ENCODE results near the gene KLHL13. TPM values are rescaled to one million over a fixed set of nuclear protein-coding genes. Genes with fewer than 3 reads are reported as not detected.

Gene KLHL13
- polyA plus RNA-seq, 4 donors, result 4.2 to 74.2 (median 4.7) TPM

DNA sequence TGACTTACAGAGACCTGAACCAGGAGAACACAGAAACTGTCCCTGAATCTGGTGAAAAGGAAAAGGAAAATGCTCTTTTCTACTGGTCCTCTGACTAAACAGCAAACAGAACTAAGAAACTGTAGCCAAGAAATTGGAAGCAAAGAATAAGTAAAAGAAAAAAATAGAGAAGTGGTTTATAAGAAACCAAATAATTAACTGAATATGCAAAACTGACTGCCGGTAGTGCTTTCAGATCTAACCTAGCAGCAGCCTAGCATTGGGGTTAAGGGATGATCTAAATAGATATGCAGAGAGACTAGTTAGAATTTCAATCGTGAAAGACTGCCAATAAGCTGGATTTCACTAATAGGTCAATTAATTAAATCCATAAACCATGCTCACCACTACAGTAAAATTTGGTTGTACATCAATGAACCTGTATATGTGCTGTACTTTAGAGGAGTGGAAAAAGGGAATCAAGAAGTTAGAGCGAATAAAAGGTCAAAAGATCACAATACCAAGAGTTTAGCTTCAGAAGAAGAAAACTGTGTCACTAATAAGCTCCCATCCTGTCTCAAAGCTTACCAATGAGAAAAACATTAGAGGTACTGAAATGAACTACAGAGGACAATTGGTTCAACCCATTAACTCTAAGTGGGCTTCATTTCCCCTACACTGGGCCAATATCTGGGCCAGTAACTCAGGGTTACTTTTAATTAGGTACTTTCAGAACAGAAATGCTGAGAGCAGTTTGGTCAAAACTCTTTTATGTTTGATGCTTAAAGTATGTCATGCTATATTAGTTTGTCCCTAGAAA is 53.6 kb downstream of the KLHL13 start:
- H3K9me3 ChIP-seq (ENCODE audit: control insufficient read depth in 2 of 2, insufficient read depth in 1 of 2, low read depth in 1 of 2, low read length in 1 of 2), result no peaks in the 10 kb centered on the region
- H3K4me3 ChIP-seq (ENCODE audit: low read depth in 1 of 3, low read length in 3 of 3), result no peak overlapping the region
- no peaks in the 10 kb centered on the region for H3K36me3 ChIP-seq (ENCODE audit: control insufficient read depth in 3 of 3, insufficient read depth in 2 of 3, low read depth in 1 of 3, low read length in 3 of 3)
- DNase-seq (no peak), FAIRE-seq (no peak)
- H3K4me1 ChIP-seq (ENCODE audit: control insufficient read depth in 3 of 3, insufficient read depth in 2 of 3, low read depth in 1 of 3, low read length in 2 of 3), result no peaks in the 10 kb centered on the region
- 64 to 92% (median 67%) methylated on average over 3 of the region's 3 CpGs for WGBS, 3 donors
- no peaks in the 10 kb centered on the region for H3K27me3 ChIP-seq (ENCODE audit: control insufficient read depth in 3 of 3, insufficient read depth in 3 of 3, low read length in 3 of 3)
- H3K27ac ChIP-seq (ENCODE audit: low read depth in 1 of 3, low read length in 2 of 3), result no peak overlapping the region

DNA sequence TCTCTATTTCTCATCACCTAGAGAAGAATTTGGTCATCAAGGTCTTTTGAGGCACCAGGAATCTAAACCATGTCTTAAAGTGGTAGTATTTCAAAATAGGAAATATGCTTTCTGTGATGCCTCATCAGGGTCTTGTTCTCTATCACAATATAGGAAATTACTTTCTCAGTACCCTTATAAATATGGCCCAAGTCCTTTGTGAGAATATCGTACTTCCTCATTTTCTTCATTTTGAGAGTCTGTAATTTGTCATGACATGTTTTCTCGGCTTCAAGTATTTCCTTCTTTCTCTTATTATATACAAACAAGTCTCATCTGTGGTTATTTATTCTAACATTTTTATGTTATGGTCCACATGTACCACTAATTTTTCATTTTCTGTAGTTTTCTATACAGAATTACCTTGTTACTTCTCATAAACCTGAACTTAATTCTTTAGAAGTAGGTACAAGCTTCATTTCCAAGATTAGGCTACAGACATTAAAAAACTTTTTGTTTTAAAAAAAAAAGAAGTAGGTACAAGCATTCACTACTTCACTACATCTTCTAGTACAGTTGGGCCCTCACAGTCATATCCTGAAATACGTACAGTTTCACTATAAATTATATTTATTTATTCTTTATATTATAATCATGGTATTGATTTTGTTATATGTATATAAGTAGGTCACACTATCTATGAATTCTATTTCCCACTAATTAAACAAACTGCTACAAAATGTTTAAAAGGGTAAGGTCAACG is 54.4 kb downstream of the KLHL13 start:
- H3K4me1 ChIP-seq (ENCODE audit: control insufficient read depth in 3 of 3, insufficient read depth in 2 of 3, low read depth in 1 of 3, low read length in 2 of 3), result no peaks in the 10 kb centered on the region
- DNase-seq, result no peak
- H3K4me3 ChIP-seq (ENCODE audit: low read depth in 1 of 3, low read length in 3 of 3), result no peak overlapping the region
- no peak for FAIRE-seq
- H3K27ac ChIP-seq (ENCODE audit: low read depth in 1 of 3, low read length in 2 of 3), result no peak overlapping the region
- H3K9me3 ChIP-seq (ENCODE audit: control insufficient read depth in 2 of 2, insufficient read depth in 1 of 2, low read depth in 1 of 2, low read length in 1 of 2), result no peaks in the 10 kb centered on the region
- no peaks in the 10 kb centered on the region for H3K27me3 ChIP-seq (ENCODE audit: control insufficient read depth in 3 of 3, insufficient read depth in 3 of 3, low read length in 3 of 3)
- H3K36me3 ChIP-seq (ENCODE audit: control insufficient read depth in 3 of 3, insufficient read depth in 2 of 3, low read depth in 1 of 3, low read length in 3 of 3), result no peaks in the 10 kb centered on the region
- WGBS, 3 donors, result 57 to 75% (median 61%) methylated on average over 4 of the region's 4 CpGs

DNA sequence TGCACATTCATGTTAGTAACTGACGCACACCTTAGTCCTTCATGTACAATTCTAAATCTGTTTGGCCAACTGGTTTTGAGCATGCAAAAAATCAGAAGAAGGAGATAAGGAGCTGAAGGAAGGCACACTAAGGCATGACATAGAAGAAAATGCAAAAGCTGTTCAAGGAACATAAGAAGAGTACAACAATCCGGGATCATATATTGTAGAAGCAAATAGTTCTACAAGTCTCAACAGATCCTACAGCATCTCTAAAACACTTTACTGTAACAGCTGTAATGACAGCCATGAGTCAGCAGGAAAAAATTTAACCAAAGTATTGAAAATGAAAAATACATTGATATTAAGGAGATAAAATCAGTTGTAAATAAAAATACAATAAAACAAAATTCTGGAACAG is 57.7 kb downstream of the KLHL13 start:
- no peaks in the 10 kb centered on the region for H3K27me3 ChIP-seq (ENCODE audit: control insufficient read depth in 3 of 3, insufficient read depth in 3 of 3, low read length in 3 of 3)
- DNase-seq (no peak), FAIRE-seq (no peak)
- no peak overlapping the region for H3K4me3 ChIP-seq (ENCODE audit: low read depth in 1 of 3, low read length in 3 of 3)
- 83 to 92% (median 88%) methylated on average over 2 of the region's 2 CpGs for WGBS, 3 donors
- no peaks in the 10 kb centered on the region for H3K9me3 ChIP-seq (ENCODE audit: control insufficient read depth in 2 of 2, insufficient read depth in 1 of 2, low read depth in 1 of 2, low read length in 1 of 2)
- no peaks in the 10 kb centered on the region for H3K4me1 ChIP-seq (ENCODE audit: control insufficient read depth in 3 of 3, insufficient read depth in 2 of 3, low read depth in 1 of 3, low read length in 2 of 3)
- H3K27ac ChIP-seq (ENCODE audit: low read depth in 1 of 3, low read length in 2 of 3), result no peak overlapping the region
- no peaks in the 10 kb centered on the region for H3K36me3 ChIP-seq (ENCODE audit: control insufficient read depth in 3 of 3, insufficient read depth in 2 of 3, low read depth in 1 of 3, low read length in 3 of 3)

DNA sequence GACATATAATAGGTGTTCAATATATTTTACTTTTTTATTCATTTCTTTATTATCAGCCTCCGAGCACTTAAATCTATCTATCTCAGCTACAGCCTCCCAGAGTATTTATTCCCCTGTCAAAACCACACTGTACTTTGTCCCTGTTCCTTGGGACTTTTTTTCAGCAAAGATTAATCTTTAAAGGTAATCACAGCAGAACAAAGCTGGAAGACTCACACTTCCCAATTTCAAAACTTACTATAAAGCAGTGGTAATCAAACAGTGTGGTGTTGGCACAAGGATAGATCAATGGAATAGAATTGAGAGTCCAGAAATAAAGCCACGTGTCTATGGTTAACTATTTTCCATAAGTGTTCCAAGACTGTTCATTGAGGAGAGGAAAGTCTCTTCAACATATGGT is 59.7 kb downstream of the KLHL13 start:
- Histone ChIP-seq H3K27ac (ENCODE audit: low read depth in 1 of 3, low read length in 2 of 3) (no peak overlapping the region), H3K4me3 (ENCODE audit: low read depth in 1 of 3, low read length in 3 of 3) (no peak overlapping the region), H3K4me1 (ENCODE audit: control insufficient read depth in 3 of 3, insufficient read depth in 2 of 3, low read depth in 1 of 3, low read length in 2 of 3) (no peaks in the 10 kb centered on the region), H3K36me3 (ENCODE audit: control insufficient read depth in 3 of 3, insufficient read depth in 2 of 3, low read depth in 1 of 3, low read length in 3 of 3) (no peaks in the 10 kb centered on the region), H3K27me3 (ENCODE audit: control insufficient read depth in 3 of 3, insufficient read depth in 3 of 3, low read length in 3 of 3) (no peaks in the 10 kb centered on the region), H3K9me3 (ENCODE audit: control insufficient read depth in 2 of 2, insufficient read depth in 1 of 2, low read depth in 1 of 2, low read length in 1 of 2) (no peaks in the 10 kb centered on the region)
- DNase-seq (peak in 1 of 2 donors; percentile 9), FAIRE-seq (no peak)
- WGBS, 3 donors, result 26 to 64% (median 32%) methylated on average over 2 of the region's 2 CpGs

DNA sequence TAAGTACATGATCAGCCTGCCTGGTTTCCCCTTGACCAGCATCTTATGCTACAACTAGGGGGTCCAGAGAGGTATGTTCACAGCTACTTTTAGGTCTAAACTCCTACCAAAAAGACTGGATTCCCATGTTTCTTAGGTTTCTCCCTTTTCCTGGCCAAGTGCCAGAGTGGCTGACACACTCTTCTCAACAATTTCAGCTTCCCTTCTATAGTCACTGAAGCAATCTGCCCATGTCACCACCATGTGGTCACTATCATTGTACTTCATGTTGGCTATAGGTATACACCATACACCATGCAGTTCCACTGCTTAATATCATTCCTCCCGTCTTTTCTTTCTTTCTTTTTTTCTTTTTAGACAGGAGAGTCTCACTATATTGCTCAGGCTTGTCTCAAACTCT is 66.9 kb downstream of the KLHL13 start:
- Histone ChIP-seq H3K27me3 (ENCODE audit: control insufficient read depth in 3 of 3, insufficient read depth in 3 of 3, low read length in 3 of 3) (no peaks in the 10 kb centered on the region), H3K9me3 (ENCODE audit: control insufficient read depth in 2 of 2, insufficient read depth in 1 of 2, low read depth in 1 of 2, low read length in 1 of 2) (no peaks in the 10 kb centered on the region), H3K4me3 (ENCODE audit: low read depth in 1 of 3, low read length in 3 of 3) (no peak overlapping the region), H3K4me1 (ENCODE audit: control insufficient read depth in 3 of 3, insufficient read depth in 2 of 3, low read depth in 1 of 3, low read length in 2 of 3) (no peaks in the 10 kb centered on the region), H3K27ac (ENCODE audit: low read depth in 1 of 3, low read length in 2 of 3) (no peak overlapping the region), H3K36me3 (ENCODE audit: control insufficient read depth in 3 of 3, insufficient read depth in 2 of 3, low read depth in 1 of 3, low read length in 3 of 3) (no peaks in the 10 kb centered on the region)
- FAIRE-seq (no peak), DNase-seq (no peak)
- WGBS, 3 donors, result 44 to 86% (median 75%) methylated on average over 1 of the region's 1 CpG

DNA sequence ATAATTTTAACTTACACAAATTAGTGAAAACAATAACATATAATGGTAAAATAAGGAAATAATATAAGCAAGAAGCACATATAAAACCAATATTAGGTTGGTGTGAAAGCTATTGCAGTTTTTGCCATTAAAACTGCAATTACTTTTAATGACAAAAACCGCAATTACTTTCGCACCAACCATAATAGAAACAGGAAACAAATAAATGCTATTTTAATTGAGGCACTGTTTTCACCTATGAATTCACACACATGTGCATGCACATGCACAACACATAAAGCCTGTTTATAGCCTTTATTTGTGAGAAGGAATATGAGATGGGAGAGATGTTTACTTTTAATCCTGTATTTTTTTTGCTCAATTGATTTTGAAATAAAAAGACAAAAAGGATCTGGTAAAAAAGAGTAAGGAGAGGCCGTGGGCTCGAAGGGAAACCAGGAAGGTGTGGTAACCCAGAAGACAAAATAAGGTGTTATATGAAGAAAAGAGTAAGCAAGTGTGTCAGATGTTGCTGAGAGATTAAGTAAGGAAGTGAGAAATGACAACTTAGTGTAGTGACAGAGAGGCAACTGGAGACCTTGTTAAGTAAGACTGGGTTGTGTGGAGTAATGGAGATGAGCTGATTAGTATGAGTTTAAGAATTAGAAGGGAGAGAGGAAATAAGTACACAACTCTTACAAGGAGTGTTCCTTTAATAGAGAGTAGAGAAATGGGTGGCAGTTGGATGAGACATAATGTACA is 69.0 kb downstream of the KLHL13 start:
- Histone ChIP-seq H3K36me3 (ENCODE audit: control insufficient read depth in 3 of 3, insufficient read depth in 2 of 3, low read depth in 1 of 3, low read length in 3 of 3) (no peaks in the 10 kb centered on the region), H3K27me3 (ENCODE audit: control insufficient read depth in 3 of 3, insufficient read depth in 3 of 3, low read length in 3 of 3) (no peaks in the 10 kb centered on the region), H3K9me3 (ENCODE audit: control insufficient read depth in 2 of 2, insufficient read depth in 1 of 2, low read depth in 1 of 2, low read length in 1 of 2) (no peaks in the 10 kb centered on the region), H3K4me1 (ENCODE audit: control insufficient read depth in 3 of 3, insufficient read depth in 2 of 3, low read depth in 1 of 3, low read length in 2 of 3) (no peaks in the 10 kb centered on the region), H3K27ac (ENCODE audit: low read depth in 1 of 3, low read length in 2 of 3) (no peak overlapping the region), H3K4me3 (ENCODE audit: low read depth in 1 of 3, low read length in 3 of 3) (no peak overlapping the region)
- WGBS, 3 donors, result 58 to 85% (median 73%) methylated on average over 4 of the region's 4 CpGs
- FAIRE-seq (no peak), DNase-seq (no peak)

DNA sequence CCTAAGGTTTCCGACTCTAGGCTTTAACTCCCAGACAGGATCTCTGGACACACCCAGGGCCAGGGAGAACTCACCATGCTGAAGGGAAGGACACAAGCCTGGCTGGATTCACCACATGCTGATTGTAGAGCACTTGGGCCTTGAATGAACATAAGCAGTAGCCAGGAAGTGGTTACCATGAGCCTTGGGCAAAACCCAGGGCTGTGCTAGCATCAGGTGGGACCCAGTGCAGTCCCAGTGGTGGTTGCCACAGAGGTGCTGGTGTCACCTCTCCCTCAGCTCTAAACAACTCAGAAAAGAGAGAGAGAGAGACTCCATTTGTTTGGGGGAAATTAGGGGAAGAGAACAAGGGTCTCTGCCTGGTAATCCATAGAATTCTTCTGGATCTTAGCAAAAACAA is 77.0 kb downstream of the KLHL13 start:
- Histone ChIP-seq H3K27me3 (ENCODE audit: control insufficient read depth in 3 of 3, insufficient read depth in 3 of 3, low read length in 3 of 3) (no peaks in the 10 kb centered on the region), H3K4me1 (ENCODE audit: control insufficient read depth in 3 of 3, insufficient read depth in 2 of 3, low read depth in 1 of 3, low read length in 2 of 3) (no peaks in the 10 kb centered on the region), H3K27ac (ENCODE audit: low read depth in 1 of 3, low read length in 2 of 3) (no peak overlapping the region), H3K9me3 (ENCODE audit: control insufficient read depth in 2 of 2, insufficient read depth in 1 of 2, low read depth in 1 of 2, low read length in 1 of 2) (peaks cover 0 to 4% of the 10 kb centered on the region in 2 donors), H3K4me3 (ENCODE audit: low read depth in 1 of 3, low read length in 3 of 3) (no peak overlapping the region), H3K36me3 (ENCODE audit: control insufficient read depth in 3 of 3, insufficient read depth in 2 of 3, low read depth in 1 of 3, low read length in 3 of 3) (peaks cover 0 to 7% (median 0%) of the 10 kb centered on the region in 3 donors)
- whole genome bisulfite sequencing, 3 donors, result 63 to 91% (median 81%) methylated on average over 1 of the region's 1 CpG
- DNase-seq, result no peak
- no peak for FAIRE-seq

DNA sequence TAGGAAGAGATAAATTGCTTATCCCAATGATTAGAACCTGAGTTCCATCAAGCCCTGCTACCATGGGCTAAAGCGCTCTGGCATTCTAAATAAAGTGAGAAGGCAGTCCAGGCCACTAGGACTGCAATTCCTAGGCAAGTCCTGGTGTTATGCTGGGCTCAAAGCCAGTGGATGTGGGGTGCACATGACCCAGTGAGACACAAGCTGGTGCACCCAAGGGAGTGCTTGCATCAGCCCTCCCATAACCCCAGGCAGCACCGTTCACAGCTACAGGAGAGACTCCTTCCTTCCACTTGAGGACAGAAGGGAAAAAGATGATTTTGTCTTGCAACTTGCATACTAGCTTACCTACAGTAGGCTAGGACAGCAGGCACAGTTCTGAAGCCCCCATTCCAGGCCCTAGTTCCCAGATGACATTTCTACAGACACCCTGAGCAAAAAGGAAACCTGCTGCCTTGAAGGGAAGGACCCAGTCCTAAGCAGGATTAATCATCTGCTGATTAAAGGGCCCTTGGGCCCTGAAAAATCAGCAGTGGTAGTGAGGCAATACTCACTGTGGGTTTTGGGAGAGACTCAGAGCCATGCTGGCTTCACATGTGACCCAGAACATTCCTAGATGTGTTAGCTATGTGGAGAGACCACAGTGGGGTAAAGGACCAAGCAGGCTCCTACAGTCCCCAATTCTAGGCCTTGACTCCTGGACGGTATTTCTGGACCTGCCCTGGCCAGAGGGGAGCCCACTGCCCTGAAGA is 77.8 kb downstream of the KLHL13 start:
- no peak overlapping the region for H3K27ac ChIP-seq (ENCODE audit: low read depth in 1 of 3, low read length in 2 of 3)
- peaks cover 0 to 4% of the 10 kb centered on the region in 2 donors for H3K9me3 ChIP-seq (ENCODE audit: control insufficient read depth in 2 of 2, insufficient read depth in 1 of 2, low read depth in 1 of 2, low read length in 1 of 2)
- no peaks in the 10 kb centered on the region for H3K4me1 ChIP-seq (ENCODE audit: control insufficient read depth in 3 of 3, insufficient read depth in 2 of 3, low read depth in 1 of 3, low read length in 2 of 3)
- H3K27me3 ChIP-seq (ENCODE audit: control insufficient read depth in 3 of 3, insufficient read depth in 3 of 3, low read length in 3 of 3), result no peaks in the 10 kb centered on the region
- H3K4me3 ChIP-seq (ENCODE audit: low read depth in 1 of 3, low read length in 3 of 3), result no peak overlapping the region
- H3K36me3 ChIP-seq (ENCODE audit: control insufficient read depth in 3 of 3, insufficient read depth in 2 of 3, low read depth in 1 of 3, low read length in 3 of 3), result peaks cover 0 to 7% (median 0%) of the 10 kb centered on the region in 3 donors
- WGBS, 3 donors, result 57 to 84% (median 82%) methylated on average over 3 of the region's 3 CpGs
- FAIRE-seq (no peak), DNase-seq (no peak)

All from small intestine (tissue), 7 donors.